Astrocyte of the cerebellum (primary cell): ENCODE results near the gene ADAMTS17.
"Not testable (repeated sequence)": the region's sequence is repeated elsewhere in the genome, so short reads cannot be mapped to it uniquely, and the experiment has no call there.

Experiments used
- DNase-seq: peaks from one replicate; pipeline ENCODE4 v3.0.0-alpha.2; 2011; ENCODE audit warnings: low read depth
- H3K4me3 ChIP-seq: 2 replicates; pipeline ENCODE4 v1.5.1; 2011; ENCODE audit warnings: mild to moderate bottlenecking, low read depth, low read length, moderate library complexity
- CTCF ChIP-seq: IDR thresholded peaks from 2 replicates; pipeline ENCODE4 v1.5.1; 2012; ENCODE audit warnings: low read length, low read depth, moderate library complexity, mild to moderate bottlenecking; ENCODE audit errors: missing control alignments
- in situ Hi-C: cut with HindIII; loops from 2 replicates; pipeline ENCODE4 v1.10.0; 2017; ENCODE audit warnings: low sequenced_read_pairs

The ADAMTS17 gene

DNA sequence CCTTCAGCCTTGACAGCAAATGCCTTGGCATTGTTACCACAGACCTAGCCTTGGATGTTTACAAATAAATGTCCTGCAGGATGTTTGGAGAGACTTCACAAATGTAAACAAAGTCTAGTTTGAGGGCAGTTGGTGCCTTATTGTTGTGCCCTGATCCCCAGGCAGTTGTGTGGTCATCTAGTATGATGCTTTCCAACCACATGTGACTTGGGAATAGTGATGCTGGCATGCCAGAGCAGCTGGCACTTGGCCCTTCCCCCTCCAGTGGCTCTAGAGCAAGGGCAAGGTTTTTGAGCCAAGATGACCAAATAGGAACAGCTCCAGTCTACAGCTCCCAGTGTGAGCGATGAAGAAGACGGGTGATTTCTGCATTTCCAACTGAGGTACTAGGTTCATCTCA, 258.2 kb downstream of the ADAMTS17 start:
- in situ Hi-C loops, result no loop called here
- no peak overlapping the region for H3K4me3 ChIP-seq
- no peak for DNase-seq
- TF ChIP-seq CTCF, result no peak

GRCh38 chr15:100082761-100083402, 258.9 kb downstream of the ADAMTS17 start:
- in situ Hi-C loops, result no loop called here
- no peak overlapping the region for H3K4me3 ChIP-seq
- no peak for DNase-seq
- no peak for TF ChIP-seq CTCF

- H3K4me3 ChIP-seq, result no peak overlapping the region
- TF ChIP-seq CTCF, result no peak
- in situ Hi-C loops, result no loop called here
- DNase-seq, result no peak
Measured at GRCh38 chr15:100081454-100081853, 260.3 kb downstream of the ADAMTS17 start.

- DNase-seq, result no peak
- no peak for TF ChIP-seq CTCF
- in situ Hi-C loops, result no loop called here
- H3K4me3 ChIP-seq, result no peak overlapping the region
Measured at GRCh38 chr15:100078511-100079220, 263.1 kb downstream of the ADAMTS17 start.

DNA sequence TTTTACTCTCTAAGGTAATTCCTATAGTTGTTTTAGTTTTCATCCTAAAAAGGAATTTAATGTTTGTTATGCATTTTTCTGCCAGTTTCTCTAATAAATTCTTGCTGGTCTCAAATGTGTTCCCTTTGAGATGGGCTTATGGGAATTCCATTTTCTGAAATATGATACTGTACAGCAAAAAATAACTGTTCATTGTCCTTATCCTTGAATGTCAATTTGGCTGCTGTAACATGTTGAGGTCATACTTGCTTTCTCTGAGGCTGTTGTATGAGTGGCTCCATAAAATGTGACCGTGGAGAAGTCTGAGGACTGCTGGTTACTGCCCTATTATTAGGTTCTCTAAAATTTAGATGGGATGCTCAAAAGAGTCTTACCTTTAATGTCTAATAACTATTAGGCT, 266.5 kb downstream of the ADAMTS17 start:
- TF ChIP-seq CTCF, result no peak
- no peak for DNase-seq
- in situ Hi-C loops, result no loop called here
- no peak overlapping the region for H3K4me3 ChIP-seq

DNA sequence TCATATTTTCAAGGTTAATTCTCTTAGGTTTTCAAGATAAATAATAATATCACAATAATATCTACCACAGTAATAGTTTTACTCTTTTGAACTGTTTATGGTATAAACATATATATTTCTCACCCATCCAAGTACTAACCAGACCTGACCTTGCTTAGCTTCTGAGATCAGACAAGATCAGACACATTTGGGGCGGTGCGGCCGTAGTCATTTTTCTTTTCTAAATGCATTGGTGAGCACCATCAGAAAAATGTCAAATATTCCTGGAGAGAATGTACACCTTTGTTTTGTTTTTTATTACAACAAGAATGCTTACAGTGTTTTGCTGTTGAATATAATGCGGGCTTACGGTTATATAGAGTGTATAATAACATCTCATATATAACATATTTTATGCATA, 267.8 kb downstream of the ADAMTS17 start:
- no peak for DNase-seq
- H3K4me3 ChIP-seq, result no peak overlapping the region
- in situ Hi-C loops, result no loop called here
- TF ChIP-seq CTCF, result no peak

GRCh38 chr15:100066521-100067280, 275.1 kb downstream of the ADAMTS17 start:
- in situ Hi-C loops, result not testable (repeated sequence)

More at GRCh38 chr15:100066521-100067280, 275.1 kb downstream of the ADAMTS17 start:
- not testable (repeated sequence) for DNase-seq, H3K4me3 ChIP-seq
